ENCODE measurements around the gene RTN4R.
"Not testable (repeated sequence)": the region's sequence is repeated elsewhere in the genome, so short reads cannot be mapped to it uniquely, and the experiment has no call there.

RTN4R gene

GRCh38 chr22:20270190-20271113 is 2.3 kb upstream of the RTN4R start:
- not testable (repeated sequence) for DNase-seq

GRCh38 chr22:20269673-20270072 is 1.6 kb upstream of the RTN4R start:
- DNase-seq: not testable (repeated sequence)

GRCh38 chr22:20269201-20269600 is 1.1 kb upstream of the RTN4R start:
- not testable (repeated sequence) for DNase-seq

- DNase-seq: no peak
These were observed 458 bp downstream of the RTN4R start for GRCh38 chr22:20267441-20268278.

GRCh38 chr22:20266667-20267440 is 1.3 kb downstream of the RTN4R start:
- not testable (repeated sequence) for DNase-seq

GRCh38 chr22:20265772-20266666 is 2.1 kb downstream of the RTN4R start:
- not testable (repeated sequence) for DNase-seq

GRCh38 chr22:20264614-20265452 is 3.3 kb downstream of the RTN4R start:
- DNase-seq: no peak

- not testable (repeated sequence) for DNase-seq
These were observed 4.5 kb downstream of the RTN4R start for GRCh38 chr22:20263404-20264281.

GRCh38 chr22:20262582-20263147 is 5.5 kb downstream of the RTN4R start:
- no peak for DNase-seq

- DNase-seq: no peak
These were observed 6.1 kb downstream of the RTN4R start for GRCh38 chr22:20261848-20262581.

- DNase-seq: no peak
These were observed 7.9 kb downstream of the RTN4R start for GRCh38 chr22:20260071-20260765.

- DNase-seq: no peak
These were observed 8.8 kb downstream of the RTN4R start for GRCh38 chr22:20259327-20259688.

GRCh38 chr22:20258584-20259326 is 9.4 kb downstream of the RTN4R start:
- no peak for DNase-seq

GRCh38 chr22:20258021-20258299 is 10.2 kb downstream of the RTN4R start:
- DNase-seq: no peak

GRCh38 chr22:20257212-20258020 is 10.7 kb downstream of the RTN4R start:
- no peak for DNase-seq

- no peak for DNase-seq
These were observed 11.4 kb downstream of the RTN4R start for GRCh38 chr22:20256551-20257211.

All from CD4-positive, alpha-beta T cell treated with Interleukin-1 beta for 1 hour (primary cell).